Activated CD8-positive, alpha-beta T cell treated with anti-CD3 and anti-CD28 coated beads, Interleukin-2, amount 10 ng/mL, durations not matched to agents 7 days and 5 days (primary cell): Measurements from ENCODE around the gene TECTB. TPM values are rescaled to one million over a fixed set of nuclear protein-coding genes. Genes with fewer than 3 reads are reported as not detected.

Experiments
- ATAC-seq: fragments of 150-1000 bp; cut with Tn5 transposase; one replicate; pipeline ENCODE4 v1.10.0; 2021; ENCODE audit warnings: moderate library complexity
- CTCF ChIA-PET: fragments of 350-600 bp; sonication (Branson Sonifier 250); formaldehyde crosslinking; loops from one replicate; lab custom pipeline; 2021; ENCODE audit warnings: antibody characterized with exemption; lab: Charles Lee
- POLR2A ChIA-PET: fragments of 350-600 bp; sonication (Branson Sonifier 250); formaldehyde crosslinking; loops from one replicate; lab custom pipeline; 2021; ENCODE audit warnings: antibody characterized with exemption; lab: Charles Lee
- DNase-seq: peaks from one replicate; pipeline ENCODE4 v3.0.0-alpha.2; 2020
- H3K27ac Mint-ChIP-seq: one replicate; pipeline ENCODE4 v1.8.0; 2021; ENCODE audit warnings: mild to moderate bottlenecking, mixed read lengths
- H3K27me3 Mint-ChIP-seq: one replicate; pipeline ENCODE4 v1.8.0; 2021; ENCODE audit warnings: low read depth, mixed read lengths
- H3K36me3 Mint-ChIP-seq: one replicate; pipeline ENCODE4 v1.8.0; 2021; ENCODE audit warnings: low read depth, mixed read lengths
- H3K4me1 Mint-ChIP-seq: one replicate; pipeline ENCODE4 v1.8.0; 2021; ENCODE audit warnings: low read depth, mixed read lengths
- H3K4me3 Mint-ChIP-seq: one replicate; pipeline ENCODE4 v1.8.0; 2021; ENCODE audit warnings: mild to moderate bottlenecking, mixed read lengths
- H3K9me3 Mint-ChIP-seq: one replicate; pipeline ENCODE4 v1.8.0; 2022; ENCODE audit warnings: mixed read lengths; ENCODE audit not compliant: insufficient read depth
- total RNA-seq, 2 experiments: library from RNA; stranded (reverse); gene quantifications; one replicate each; pipeline ENCODE4 v1.2.3, GENCODE V29; 2021

Gene TECTB
- not detected for total RNA-seq

GRCh38 chr10:112283100-112283499 is at the start of gene TECTB:
TSS of gene TECTB (plus strand) at chr10:112283400. CDS start at chr10:112283735, 335 bp downstream.
- H3K4me1 Mint-ChIP-seq, result no peaks in the 10 kb centered on the region
- DNase-seq (no peak), ATAC-seq (no peak)
- no peak within 1 kb of the TSS for H3K4me3 Mint-ChIP-seq
- ChIA-PET POLR2A (no interaction called here), CTCF (no interaction called here)
- no peaks in the 10 kb centered on the region for H3K36me3 Mint-ChIP-seq
- H3K27me3 Mint-ChIP-seq, result peaks cover 8% of the 10 kb centered on the region
- H3K9me3 Mint-ChIP-seq, result no peaks in the 10 kb centered on the region
- no peak within 1 kb of the TSS for H3K27ac Mint-ChIP-seq

DNA sequence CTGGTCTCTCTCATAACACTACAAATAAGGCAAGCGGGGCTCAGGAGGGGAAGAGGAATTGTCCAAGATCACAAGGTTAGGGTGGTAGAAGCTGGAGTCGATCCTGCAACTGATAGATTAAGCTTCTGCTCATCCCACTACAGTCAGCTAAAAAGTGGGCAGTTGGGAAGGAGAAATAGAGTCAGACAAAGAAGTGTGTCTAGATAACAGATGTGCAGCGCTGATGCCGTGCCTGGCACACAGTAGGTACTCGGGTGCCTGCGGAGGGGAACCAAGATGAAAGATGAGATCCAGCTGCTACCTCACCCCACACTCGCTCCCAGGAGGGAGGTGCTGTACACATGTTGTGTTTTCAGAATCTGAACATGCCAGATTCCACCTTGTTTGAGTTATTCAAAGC is 48.1 kb upstream of the TECTB start:
- H3K27me3 Mint-ChIP-seq, result peaks cover 8% of the 10 kb centered on the region
- no peak overlapping the region for H3K27ac Mint-ChIP-seq
- peaks cover 5% of the 10 kb centered on the region for H3K9me3 Mint-ChIP-seq
- DNase-seq (no peak), ATAC-seq (no peak)
- ChIA-PET POLR2A (interaction anchor here (0.6 kb wide), 1 partner anchor 12 kb away, joined by 3 read pairs; no protein-coding TSS in a partner anchor), CTCF (no interaction called here)
- H3K4me3 Mint-ChIP-seq, result no peak overlapping the region
- no peaks in the 10 kb centered on the region for H3K4me1 Mint-ChIP-seq
- H3K36me3 Mint-ChIP-seq, result no peaks in the 10 kb centered on the region

- H3K27ac Mint-ChIP-seq, result no peak overlapping the region
- H3K9me3 Mint-ChIP-seq, result peaks cover 11% of the 10 kb centered on the region
- H3K36me3 Mint-ChIP-seq, result peaks cover under 1% of the 10 kb centered on the region
- DNase-seq (no peak), ATAC-seq (no peak)
- POLR2A ChIA-PET, result interaction anchor here (0.6 kb wide), 1 partner anchor 11 kb away, joined by 3 read pairs; no protein-coding TSS in a partner anchor
- H3K27me3 Mint-ChIP-seq, result peaks cover 8% of the 10 kb centered on the region
- H3K4me1 Mint-ChIP-seq, result no peaks in the 10 kb centered on the region
- CTCF ChIA-PET, result no interaction called here
- no peak overlapping the region for H3K4me3 Mint-ChIP-seq
Measured at GRCh38 chr10:112235920-112236319, 47.3 kb upstream of the TECTB start.

DNA sequence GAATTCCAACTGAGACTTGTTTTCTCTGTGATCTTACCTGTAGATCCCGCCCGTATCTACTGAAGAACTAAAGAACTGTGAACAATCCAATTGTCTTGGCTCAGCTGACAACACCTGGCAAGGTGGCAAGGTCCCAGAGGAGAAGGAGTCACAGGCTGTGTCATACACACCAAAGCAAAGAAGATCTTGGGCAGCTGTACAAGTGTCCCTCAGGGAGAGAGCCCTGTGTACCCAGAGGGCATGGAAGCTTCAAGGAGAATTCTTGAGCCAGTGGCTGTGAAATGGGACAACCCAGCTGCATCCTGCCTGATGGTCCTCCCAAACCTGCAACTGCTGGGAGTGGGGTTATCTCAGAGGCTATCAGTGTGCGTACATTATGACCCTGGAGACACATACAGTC is 46.7 kb upstream of the TECTB start:
- ChIA-PET POLR2A (no interaction called here), CTCF (no interaction called here)
- no peak overlapping the region for H3K27ac Mint-ChIP-seq
- H3K27me3 Mint-ChIP-seq, result peaks cover 4% of the 10 kb centered on the region
- no peak overlapping the region for H3K4me3 Mint-ChIP-seq
- H3K4me1 Mint-ChIP-seq, result no peaks in the 10 kb centered on the region
- peaks cover 5% of the 10 kb centered on the region for H3K36me3 Mint-ChIP-seq
- H3K9me3 Mint-ChIP-seq, result peaks cover 15% of the 10 kb centered on the region
- ATAC-seq (no peak), DNase-seq (no peak)

GRCh38 chr10:112239347-112239746 is 43.9 kb upstream of the TECTB start:
- no peak for ATAC-seq
- peaks cover 5% of the 10 kb centered on the region for H3K36me3 Mint-ChIP-seq
- H3K27me3 Mint-ChIP-seq, result no peaks in the 10 kb centered on the region
- no peaks in the 10 kb centered on the region for H3K4me1 Mint-ChIP-seq
- no peak overlapping the region for H3K4me3 Mint-ChIP-seq
- no peak for DNase-seq
- peaks cover 15% of the 10 kb centered on the region for H3K9me3 Mint-ChIP-seq
- no peak overlapping the region for H3K27ac Mint-ChIP-seq
- ChIA-PET POLR2A (no interaction called here), CTCF (no interaction called here)

DNA sequence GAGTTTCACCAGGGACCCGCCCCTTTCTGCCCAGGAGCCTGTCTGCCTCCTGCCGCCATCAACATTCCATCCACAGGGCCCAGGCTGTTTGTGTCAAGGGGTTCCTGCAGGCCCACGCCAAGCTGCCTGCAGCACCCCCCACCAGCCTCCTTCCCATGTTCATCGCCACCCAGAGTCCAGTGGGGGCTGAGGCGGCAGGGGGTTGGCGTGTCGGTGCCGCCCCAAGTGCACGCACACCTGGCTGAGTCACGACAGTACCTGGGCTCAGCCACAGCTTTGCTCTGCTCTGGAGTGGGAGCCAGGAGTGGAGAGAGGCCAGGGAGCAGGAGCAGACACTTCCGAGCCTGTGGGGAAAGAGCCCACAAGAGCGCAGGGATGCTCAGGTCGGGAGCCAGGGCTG is 42.8 kb upstream of the TECTB start:
- Mint-ChIP-seq H3K36me3 (peaks cover 5% of the 10 kb centered on the region), H3K4me1 (no peaks in the 10 kb centered on the region), H3K27ac (no peak overlapping the region), H3K27me3 (no peaks in the 10 kb centered on the region), H3K9me3 (peaks cover 15% of the 10 kb centered on the region), H3K4me3 (no peak overlapping the region)
- POLR2A ChIA-PET, result interaction anchor here (0.6 kb wide), 1 partner anchor 559 kb away, joined by 3 read pairs; no protein-coding TSS in a partner anchor
- DNase-seq (no peak), ATAC-seq (no peak)
- CTCF ChIA-PET, result no interaction called here

DNA sequence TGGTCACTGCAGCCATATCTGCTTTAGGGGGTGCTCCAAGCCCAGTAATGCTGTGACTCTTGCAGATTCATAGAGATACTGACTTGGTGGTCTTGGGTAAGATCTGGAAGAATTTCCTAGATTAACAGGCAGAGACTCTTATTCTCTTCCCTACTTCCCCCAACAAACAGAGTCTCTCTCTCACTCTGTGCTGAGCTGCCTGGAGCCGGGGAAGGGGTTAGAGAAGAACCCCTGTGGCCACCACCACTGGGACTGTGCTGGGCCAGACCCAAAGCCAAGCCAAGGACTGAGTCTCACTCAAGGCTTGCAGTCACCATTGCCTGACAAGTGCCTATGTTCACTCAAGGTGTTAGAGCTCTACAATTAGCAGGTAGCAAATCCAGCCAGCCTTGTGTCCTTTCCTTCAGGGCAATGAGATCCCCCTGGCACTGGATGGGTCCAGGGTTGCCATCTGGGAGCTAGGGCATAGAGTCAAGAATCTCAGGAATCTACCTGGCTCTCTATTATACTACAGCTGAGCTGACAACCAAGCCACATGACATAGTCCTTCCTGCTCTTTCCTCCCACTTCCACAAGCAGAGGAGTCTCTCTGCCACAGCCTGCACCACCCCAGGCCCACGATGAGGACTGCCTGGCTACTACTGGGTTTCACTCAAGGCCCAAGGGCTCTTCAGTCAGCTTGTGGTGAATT is 41.4 kb upstream of the TECTB start:
- Mint-ChIP-seq H3K9me3 (peaks cover 15% of the 10 kb centered on the region), H3K4me3 (no peak overlapping the region), H3K36me3 (peaks cover 5% of the 10 kb centered on the region), H3K27me3 (no peaks in the 10 kb centered on the region), H3K4me1 (no peaks in the 10 kb centered on the region), H3K27ac (no peak overlapping the region)
- no peak for DNase-seq
- no peak for ATAC-seq
- ChIA-PET CTCF (interaction anchor here (0.6 kb wide), 1 partner anchor 25 kb away, joined by 3 read pairs; no protein-coding TSS in a partner anchor), POLR2A (no interaction called here)

DNA sequence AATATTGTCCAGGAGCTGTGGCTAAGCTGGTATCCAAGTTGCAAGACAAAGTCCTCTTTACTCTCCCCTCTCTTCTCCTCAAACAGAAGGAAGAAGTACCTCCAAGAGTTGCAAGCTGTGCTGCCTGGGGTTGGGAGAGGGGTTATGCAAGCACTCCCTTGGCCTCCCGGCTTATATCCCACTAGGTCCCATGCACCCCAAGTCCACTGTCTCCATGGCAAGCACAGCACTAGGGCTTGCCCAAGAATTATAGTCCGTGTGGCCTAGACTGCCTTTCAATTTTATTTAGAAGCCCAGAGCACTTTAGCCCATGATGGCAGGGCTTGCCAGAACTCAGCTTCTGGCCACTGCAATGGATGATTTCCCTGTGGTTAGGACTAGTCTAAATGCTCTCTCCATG is 40.4 kb upstream of the TECTB start:
- Mint-ChIP-seq H3K27me3 (no peaks in the 10 kb centered on the region), H3K4me3 (no peak overlapping the region), H3K9me3 (peaks cover 15% of the 10 kb centered on the region), H3K36me3 (peaks cover 5% of the 10 kb centered on the region), H3K4me1 (no peaks in the 10 kb centered on the region), H3K27ac (no peak overlapping the region)
- no peak for DNase-seq
- ChIA-PET POLR2A (no interaction called here), CTCF (no interaction called here)
- no peak for ATAC-seq

DNA sequence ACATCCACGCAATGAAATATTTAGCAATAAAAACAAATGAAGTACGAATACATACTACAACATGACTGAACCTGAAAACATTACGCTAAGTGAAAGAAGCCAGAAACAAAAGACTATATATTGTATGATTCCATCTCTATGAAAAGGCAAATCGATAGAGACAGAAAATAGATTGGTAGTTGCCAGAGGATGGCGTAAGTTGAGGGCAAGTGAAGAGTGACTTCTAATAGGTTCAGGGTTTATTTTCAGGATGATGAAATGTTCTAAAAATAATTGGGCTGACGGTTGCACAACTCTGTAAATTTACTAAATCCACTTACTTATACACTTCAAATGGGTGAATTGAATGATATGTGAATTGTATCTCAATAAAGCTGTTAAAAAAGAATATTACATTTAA is 39.5 kb upstream of the TECTB start:
- POLR2A ChIA-PET, result no interaction called here
- Mint-ChIP-seq H3K4me3 (no peak overlapping the region), H3K27ac (no peak overlapping the region), H3K27me3 (no peaks in the 10 kb centered on the region), H3K36me3 (peaks cover 5% of the 10 kb centered on the region), H3K9me3 (peaks cover 17% of the 10 kb centered on the region), H3K4me1 (no peaks in the 10 kb centered on the region)
- CTCF ChIA-PET, result no interaction called here
- ATAC-seq, result no peak
- no peak for DNase-seq

- DNase-seq (no peak), ATAC-seq (no peak)
- no peaks in the 10 kb centered on the region for H3K27me3 Mint-ChIP-seq
- no peaks in the 10 kb centered on the region for H3K4me1 Mint-ChIP-seq
- H3K9me3 Mint-ChIP-seq, result peaks cover 19% of the 10 kb centered on the region
- H3K4me3 Mint-ChIP-seq, result no peak overlapping the region
- H3K36me3 Mint-ChIP-seq, result peaks cover 5% of the 10 kb centered on the region
- no peak overlapping the region for H3K27ac Mint-ChIP-seq
- ChIA-PET CTCF (no interaction called here), POLR2A (no interaction called here)
Measured at GRCh38 chr10:112244197-112244596, 39.0 kb upstream of the TECTB start.

GRCh38 chr10:112247791-112248190 is 35.4 kb upstream of the TECTB start:
- Mint-ChIP-seq H3K27ac (no peak overlapping the region), H3K27me3 (no peaks in the 10 kb centered on the region), H3K36me3 (no peaks in the 10 kb centered on the region), H3K4me3 (no peak overlapping the region), H3K9me3 (peaks cover 10% of the 10 kb centered on the region), H3K4me1 (no peaks in the 10 kb centered on the region)
- no peak for DNase-seq
- no peak for ATAC-seq
- ChIA-PET POLR2A (no interaction called here), CTCF (no interaction called here)

DNA sequence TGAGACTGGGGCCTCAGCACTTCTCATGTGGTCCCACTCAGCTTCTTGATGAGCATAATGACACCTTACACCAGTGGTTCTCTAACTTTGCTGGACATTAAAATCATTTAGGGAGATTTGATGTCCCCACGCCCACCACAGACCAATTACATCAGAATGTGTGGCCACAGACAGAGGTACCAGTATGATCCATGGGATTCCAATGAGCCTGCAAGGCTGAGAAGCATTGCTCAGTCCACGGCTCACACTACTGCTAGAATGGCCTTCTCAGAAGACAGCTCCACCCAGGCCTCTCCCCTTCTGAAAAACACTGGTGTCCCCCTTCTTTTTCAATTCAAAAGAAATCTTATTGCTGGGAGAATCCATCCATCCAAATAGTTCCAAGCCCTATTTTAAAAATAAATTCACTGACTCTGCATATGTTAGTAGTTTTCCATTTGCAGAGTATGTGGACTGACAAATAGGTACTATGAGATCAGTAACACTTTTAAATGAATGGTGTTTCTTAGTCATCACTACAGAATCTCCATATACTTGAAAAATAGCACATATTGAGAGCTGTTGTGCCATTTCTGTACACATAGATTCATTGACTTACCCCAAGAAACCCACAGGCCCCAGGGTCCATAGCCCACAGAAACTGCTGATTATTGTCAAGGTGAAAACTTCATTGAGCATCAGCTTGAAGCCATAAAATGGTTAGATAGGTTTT is 34.5 kb upstream of the TECTB start:
- H3K4me1 Mint-ChIP-seq, result no peaks in the 10 kb centered on the region
- ATAC-seq (no peak), DNase-seq (no peak)
- H3K4me3 Mint-ChIP-seq, result no peak overlapping the region
- ChIA-PET POLR2A (interaction anchor here (0.7 kb wide), 1 partner anchor 17 kb away, joined by 3 read pairs; no protein-coding TSS in a partner anchor), CTCF (no interaction called here)
- H3K36me3 Mint-ChIP-seq, result no peaks in the 10 kb centered on the region
- peaks cover 10% of the 10 kb centered on the region for H3K9me3 Mint-ChIP-seq
- no peaks in the 10 kb centered on the region for H3K27me3 Mint-ChIP-seq
- no peak overlapping the region for H3K27ac Mint-ChIP-seq
